GM19043 (cell line): Measurements from ENCODE around the gene SLC25A20.
A peak's percentile ranks its signal among the peaks of the same experiment; 100 is the strongest.

Experiments used
- ATAC-seq: cut with Tn5 transposase; IDR thresholded peaks from one replicate; pipeline ENCODE4 v1.9.1; 2021; ENCODE audit warnings: low read depth; ENCODE audit not compliant: unreplicated experiment

Gene SLC25A20

GRCh38 chr3:48899273-48899672, 591 bp upstream of the SLC25A20 start:
- no peak for ATAC-seq

- ATAC-seq = peak; percentile 13
Measured at GRCh38 chr3:48897460-48898376, 964 bp downstream of the SLC25A20 start.

- no peak for ATAC-seq
Measured at GRCh38 chr3:48896936-48897335, 1.7 kb downstream of the SLC25A20 start.

- ATAC-seq = no peak
Measured at GRCh38 chr3:48894516-48894915, 4.2 kb downstream of the SLC25A20 start.

- ATAC-seq = no peak
Measured at GRCh38 chr3:48891606-48892005, 7.1 kb downstream of the SLC25A20 start.

GRCh38 chr3:48885753-48886152, 12.9 kb downstream of the SLC25A20 start:
- no peak for ATAC-seq

- no peak for ATAC-seq
Measured at GRCh38 chr3:48881652-48882114, 17.0 kb downstream of the SLC25A20 start.

- no peak for ATAC-seq
Measured at GRCh38 chr3:48881006-48881405, 17.7 kb downstream of the SLC25A20 start.

- ATAC-seq = no peak
Measured at GRCh38 chr3:48879994-48880377, 18.7 kb downstream of the SLC25A20 start.

GRCh38 chr3:48879307-48879993, 19.2 kb downstream of the SLC25A20 start:
- no peak for ATAC-seq

- ATAC-seq = no peak
Measured at GRCh38 chr3:48877671-48878070, 21.0 kb downstream of the SLC25A20 start.

GRCh38 chr3:48863122-48863521, 35.6 kb downstream of the SLC25A20 start:
- ATAC-seq = no peak

- ATAC-seq = no peak
Measured at GRCh38 chr3:48859206-48859605, 39.5 kb downstream of the SLC25A20 start.

- no peak for ATAC-seq
Measured at GRCh38 chr3:48858709-48859108, 40.0 kb downstream of the SLC25A20 start.

- ATAC-seq = no peak
Measured at GRCh38 chr3:48857641-48858040, 41.0 kb downstream of the SLC25A20 start.

GRCh38 chr3:48856469-48856868, 42.2 kb downstream of the SLC25A20 start:
- no peak for ATAC-seq

GRCh38 chr3:48855681-48856447, 42.8 kb downstream of the SLC25A20 start:
- no peak for ATAC-seq

GRCh38 chr3:48852151-48852550, 46.5 kb downstream of the SLC25A20 start:
- ATAC-seq = no peak

GRCh38 chr3:48851407-48851806, 47.3 kb downstream of the SLC25A20 start:
- no peak for ATAC-seq

- no peak for ATAC-seq
Measured at GRCh38 chr3:48848816-48849515, 49.7 kb downstream of the SLC25A20 start.
